Stimulated activated CD8-positive, alpha-beta memory T cell treated with anti-CD3 and anti-CD28 coated beads, Interleukin-12 subunit alpha, Interleukin-12 subunit beta, amount 100 ng/mL, for 24 hours (primary cell): ENCODE measurements around the gene HACD3.
"Not testable (repeated sequence)": the region's sequence is repeated elsewhere in the genome, so short reads cannot be mapped to it uniquely, and the experiment has no call there.

Experiments used
- DNase-seq: peaks from one replicate; pipeline ENCODE4 v3.0.0-alpha.2; 2020; ENCODE audit errors: extremely low read depth

HACD3 gene

DNA sequence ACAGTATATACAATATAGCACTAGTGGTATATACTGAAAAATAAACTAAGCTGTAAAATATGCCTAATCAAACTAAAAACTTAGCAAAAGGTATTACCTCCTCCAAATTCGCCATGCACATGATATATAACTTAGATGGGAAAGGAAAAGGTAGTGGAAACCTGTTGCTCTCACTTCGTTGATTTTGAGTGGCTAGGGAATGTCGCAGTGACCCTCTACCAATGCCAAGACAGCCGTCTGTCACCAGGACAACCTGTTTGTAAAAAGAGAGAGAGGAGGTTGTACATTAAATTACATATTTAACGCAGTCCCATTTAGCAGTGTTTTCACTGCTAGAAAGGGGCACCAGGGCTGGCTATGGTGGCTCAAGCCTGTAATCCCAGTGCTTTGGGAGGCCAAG is 69.4 kb downstream of the HACD3 start:
- no peak for DNase-seq

DNA sequence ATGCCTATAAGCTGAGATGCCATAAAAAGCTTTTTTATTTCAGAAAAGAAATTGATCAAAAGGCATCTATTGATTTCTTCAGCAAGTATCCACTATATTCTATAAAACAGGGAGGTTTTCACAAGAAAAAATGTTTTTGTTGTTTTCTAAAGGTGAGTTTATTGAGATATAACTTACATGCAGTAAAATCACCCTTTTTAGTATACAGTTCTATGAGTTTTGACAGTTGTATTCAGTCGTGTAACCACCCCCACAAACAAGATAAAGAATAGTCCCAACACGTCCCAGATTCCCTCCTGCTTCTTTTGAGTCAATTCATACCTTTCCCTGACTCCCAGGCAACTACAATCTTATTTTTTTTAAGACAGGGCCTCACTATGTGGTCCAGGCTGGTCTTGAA is 72.9 kb downstream of the HACD3 start:
- no peak for DNase-seq

DNA sequence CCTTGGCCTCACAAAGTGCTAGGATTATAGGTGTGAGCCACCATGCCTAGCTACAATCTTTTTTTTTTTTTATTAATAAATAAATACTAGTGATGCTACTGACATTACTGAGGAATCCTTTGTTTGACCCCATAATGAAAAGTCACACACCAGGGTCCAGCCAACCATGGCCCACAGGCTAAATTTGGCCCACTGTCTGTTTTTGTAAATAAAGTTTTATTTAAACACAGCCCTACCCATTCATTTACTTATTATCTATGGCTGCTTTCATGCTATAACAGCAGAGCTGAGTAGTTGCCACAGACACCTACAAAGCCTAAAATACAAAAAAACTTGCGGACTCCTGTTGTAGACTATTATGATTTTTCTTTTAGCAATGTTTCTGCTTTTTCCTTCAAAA is 73.3 kb downstream of the HACD3 start:
- no peak for DNase-seq

DNA sequence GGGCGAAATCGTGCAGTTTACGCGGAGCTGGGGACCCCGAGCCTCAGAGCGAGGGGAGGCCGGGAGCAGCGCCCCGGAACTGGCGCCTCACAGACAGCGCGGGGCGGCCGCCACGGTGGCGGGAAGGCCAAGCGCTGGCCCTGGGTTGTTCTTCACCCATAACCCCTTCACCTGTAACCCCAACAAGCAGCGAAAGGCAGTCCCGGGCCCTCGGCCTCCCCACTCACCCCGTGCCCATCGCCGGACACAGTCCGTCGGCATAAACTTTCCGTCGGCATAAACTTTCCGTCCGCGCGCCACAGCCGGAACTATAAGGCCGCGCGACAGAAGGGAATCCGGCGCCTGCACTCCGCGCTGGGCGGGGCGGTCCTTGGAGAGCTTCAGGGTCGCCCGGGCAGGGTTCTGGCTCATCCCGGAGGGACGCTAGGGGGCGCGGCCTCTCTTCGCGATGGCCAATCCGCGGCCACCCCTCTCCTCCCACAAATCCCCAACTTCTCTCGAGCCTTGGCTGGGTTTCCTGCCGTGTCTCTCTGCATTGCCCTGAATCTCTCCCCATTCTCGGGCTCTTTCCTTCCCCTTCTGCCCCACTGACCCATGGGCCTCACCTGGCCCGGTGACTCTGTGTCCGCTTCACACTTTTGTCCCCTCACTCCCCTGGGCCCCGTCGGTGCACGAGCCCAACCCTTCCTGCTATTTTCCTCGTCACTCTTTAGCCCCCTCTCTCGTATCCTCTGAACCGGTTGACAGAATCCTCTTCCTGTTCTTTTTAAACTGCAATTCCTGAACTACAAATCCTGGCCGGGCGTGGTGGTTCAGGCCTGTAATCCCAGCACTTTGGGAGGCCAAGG is 80.8 kb downstream of the HACD3 start, which contains the start of gene INTS14:
INTS14 (minus strand) TSS at position 261 of the 848 bp plus-strand sequence. CDS start 3,751 bp downstream, outside the sequence.
- DNase-seq = peak; percentile 94

DNA sequence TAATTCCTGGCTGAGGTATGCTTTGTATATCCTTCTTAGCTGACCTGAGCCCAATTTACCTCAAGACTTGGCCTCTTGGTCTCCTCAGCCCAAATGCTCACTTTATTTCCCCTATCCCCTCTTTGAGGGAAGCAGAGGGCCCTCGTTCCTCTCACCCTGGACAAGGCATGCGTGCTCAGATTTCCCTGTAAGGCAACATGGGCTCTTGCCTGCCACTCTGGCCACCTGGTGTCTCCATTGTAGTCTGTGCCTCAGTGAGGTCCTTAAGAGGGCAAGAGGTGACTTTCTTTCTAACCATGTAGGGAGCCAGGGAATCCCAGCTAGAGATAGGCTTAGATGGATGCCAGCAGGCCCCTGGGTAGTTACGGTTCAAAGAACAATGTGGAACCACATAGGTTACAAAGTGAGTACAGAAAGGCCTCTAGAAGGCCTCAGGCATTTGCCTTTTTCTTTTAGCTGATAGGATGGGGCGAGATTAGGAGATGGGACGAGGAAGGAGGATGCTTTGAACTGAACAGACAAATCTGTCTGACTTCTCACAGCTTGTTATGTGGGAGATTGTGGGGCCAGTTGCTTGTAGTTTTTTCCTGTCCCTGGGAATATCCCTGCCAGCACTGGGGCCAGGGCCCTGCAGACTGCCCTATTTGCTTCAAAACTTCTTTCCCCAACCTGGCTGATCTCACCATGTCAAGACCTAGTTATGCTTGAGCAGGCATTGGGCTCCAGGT is 81.8 kb downstream of the HACD3 start:
- no peak for DNase-seq

DNA sequence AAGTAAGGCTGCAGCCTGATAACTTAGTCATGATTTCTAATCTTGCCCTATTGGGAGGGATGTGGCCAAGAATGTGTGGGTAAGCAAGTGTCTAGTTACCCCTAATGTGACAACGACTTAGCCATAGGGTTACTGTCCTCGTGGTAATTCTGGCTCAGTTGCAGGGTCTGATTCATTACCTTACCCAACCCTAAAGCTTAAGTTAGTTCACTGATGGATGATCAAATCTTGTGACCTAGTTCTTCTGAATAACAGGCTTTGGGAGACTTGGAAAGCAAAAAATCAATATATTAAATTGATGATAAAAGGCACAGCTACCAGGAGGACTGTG is 82.3 kb downstream of the HACD3 start:
- no peak for DNase-seq

DNA sequence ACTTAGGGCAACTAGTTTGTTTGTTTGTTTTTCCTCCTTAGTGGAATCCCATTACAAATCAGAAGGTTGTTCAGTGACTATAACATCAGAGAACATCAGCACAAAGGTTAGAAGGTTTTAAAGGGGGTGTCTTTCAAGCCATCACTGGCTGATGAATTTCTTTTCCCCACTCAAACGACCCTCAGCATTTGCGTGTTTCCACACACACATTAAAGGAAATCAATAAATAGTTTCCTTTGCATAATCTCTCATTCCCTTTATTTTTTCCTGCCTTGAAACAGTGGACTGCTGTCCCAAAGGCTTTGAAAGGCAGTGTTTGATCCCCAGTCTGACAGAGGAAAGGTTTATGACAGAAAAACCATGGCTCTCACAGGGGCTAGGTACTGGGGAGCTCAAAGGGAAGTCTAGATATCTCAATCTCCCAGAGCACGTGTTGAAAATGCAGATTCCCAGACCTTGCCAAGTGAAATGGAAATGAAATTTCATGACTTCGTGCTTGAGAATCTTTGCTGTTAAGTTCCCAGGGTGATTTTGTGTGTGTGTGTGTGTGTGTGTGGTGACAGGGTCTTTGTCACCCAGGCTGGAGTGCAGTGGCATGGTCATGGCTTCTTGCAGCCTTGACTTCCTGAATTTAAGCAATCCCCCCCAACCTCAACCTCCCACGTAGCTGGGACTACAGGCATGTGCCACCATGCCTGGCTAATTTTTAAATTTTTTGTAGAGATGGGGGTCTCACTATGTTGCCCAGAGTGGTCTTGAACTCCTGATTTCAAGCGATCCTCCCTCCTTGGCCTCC is 82.9 kb downstream of the HACD3 start:
- no peak for DNase-seq

GRCh38 chr15:65615887-65616286 is 85.6 kb downstream of the HACD3 start:
- not testable (repeated sequence) for DNase-seq

DNA sequence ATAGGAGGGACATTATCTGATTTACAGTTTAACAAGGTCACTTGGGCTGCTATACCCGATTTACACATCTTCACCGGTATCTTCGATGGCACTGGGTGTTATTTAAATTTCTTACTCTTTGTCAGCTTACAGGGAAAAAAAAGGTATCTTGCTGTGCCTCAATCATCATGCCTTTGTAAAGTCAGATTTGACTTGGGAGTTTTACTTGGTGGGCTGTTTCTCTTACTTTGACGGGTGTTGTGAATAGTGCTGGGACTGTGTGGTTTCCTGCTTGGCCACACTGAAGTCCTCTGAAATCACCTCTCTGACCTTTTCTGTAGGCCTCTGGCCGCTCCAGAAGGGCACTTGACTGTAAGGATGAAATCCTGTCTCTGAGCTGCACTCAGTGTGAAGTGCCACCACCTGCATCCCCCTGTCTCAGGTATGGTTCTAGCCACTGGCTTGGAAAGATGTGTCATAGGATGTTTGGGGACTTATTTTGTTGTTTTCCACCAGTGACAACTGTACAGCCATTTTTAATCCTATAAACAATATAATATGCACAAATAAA is 88.4 kb downstream of the HACD3 start:
- DNase-seq = no peak

DNA sequence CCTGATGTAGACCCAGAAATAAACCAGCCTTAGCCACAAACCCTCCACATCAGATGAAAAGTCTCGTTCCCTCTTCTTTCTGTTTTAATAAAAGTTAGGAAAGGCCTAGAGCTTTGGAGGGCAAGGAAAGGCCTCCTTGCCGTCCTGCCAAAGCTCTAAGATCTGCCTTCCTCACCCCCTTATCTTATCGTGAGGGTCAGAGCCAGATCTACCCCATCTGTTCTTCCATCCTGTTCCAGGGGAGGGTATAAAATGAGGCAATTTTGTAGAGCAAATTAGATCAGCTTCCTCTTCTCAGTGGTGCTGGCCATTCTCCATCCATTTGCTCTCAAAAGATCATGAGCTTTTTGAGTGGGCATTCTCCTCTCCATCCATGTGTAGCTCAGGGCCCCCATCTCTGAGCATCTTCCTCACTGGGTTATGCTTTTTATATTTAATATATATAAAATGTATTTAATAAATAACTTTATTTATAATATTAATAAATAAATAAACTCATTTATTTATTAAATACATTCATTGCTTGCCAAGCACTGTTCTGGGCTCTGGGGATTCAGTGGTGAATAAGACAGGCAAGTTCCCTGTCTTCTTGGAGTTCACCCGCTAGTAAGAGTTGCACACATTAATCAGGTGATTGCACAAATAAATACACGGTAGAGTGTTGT is 89.5 kb downstream of the HACD3 start:
- DNase-seq = no peak

DNA sequence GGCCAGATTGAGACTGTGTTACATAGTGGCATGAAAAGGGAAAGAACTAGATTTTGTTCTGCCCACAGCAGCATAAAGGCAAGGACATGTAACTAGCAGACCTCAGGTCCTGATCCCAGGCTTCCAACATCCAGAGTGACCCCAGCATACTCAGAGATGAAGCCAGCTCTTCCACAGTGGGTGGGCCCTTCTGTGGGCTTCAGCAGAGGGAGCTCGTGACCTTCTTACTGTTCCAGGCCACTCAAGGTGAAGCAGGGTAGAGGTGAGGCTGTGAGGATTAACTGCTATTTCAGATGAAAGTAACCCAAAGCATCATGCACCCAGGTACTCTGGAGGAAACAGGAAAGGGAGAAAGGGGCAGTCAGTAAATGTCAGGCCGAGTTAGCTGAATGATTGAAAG is 90.6 kb downstream of the HACD3 start:
- DNase-seq = no peak

GRCh38 chr15:65621638-65622037 is 91.4 kb downstream of the HACD3 start, which contains the start of gene SLC24A1:
Gene SLC24A1 (plus strand): TSS chr15:65621938. CDS start chr15:65624081, 2,143 bp downstream.
- no peak for DNase-seq

DNA sequence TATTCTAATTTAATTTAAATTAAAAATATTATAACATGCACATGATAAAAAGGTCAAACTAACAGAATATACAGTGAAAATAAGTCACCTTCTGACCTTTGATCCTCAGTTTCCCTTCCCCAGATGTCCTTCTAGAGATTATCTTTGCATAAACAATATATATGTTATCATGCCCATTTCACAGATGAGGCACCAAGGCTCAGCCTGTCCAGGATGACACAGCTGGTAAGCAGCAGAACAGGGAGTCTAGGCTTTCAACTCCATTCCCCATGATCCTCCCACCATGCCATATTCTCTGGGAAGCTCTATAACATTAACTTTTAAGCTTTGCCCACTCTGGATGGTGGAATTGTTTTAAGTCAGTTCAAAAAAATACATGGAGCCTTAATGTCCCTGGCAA is 92.8 kb downstream of the HACD3 start:
- no peak for DNase-seq

DNA sequence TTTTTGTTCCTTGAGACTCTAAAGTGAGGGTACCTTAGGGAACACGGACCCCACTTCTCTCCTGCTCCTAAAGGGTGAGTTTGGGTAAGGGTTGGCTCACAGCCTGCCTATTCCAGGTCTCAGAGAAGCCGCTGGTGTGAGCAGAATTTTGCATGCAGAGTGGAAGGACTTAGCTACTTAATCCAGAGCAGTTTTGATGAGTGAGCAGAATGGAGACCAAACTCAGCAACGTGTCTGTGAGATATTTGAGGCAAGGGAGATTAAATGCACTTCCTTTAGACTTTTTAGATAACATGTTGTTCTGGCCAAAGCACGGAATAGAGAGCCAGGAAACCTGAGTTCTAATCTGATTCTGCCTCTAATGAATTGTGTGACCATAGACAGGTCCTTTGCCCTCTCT is 96.6 kb downstream of the HACD3 start:
- no peak for DNase-seq
